OCI-LY1 (cell line): Measurements from ENCODE around the gene MED15.

Source experiments
- H2AFZ ChIP-seq: fragments of 200-600 bp; sonication (generic), shearing (Covaris generic); 2 replicates; pipeline ENCODE4 v1.6.0; 2014; ENCODE audit warnings: antibody characterized with exemption, mild to moderate bottlenecking, low read length
- H3F3A ChIP-seq: fragments of 200-600 bp; sonication (generic), shearing (Covaris generic); 2 replicates; pipeline ENCODE4 v1.6.0; 2014; ENCODE audit warnings: mild to moderate bottlenecking, antibody characterized with exemption, low read length, moderate library complexity; ENCODE audit not compliant: insufficient read depth
- H3K27ac ChIP-seq: fragments of 200-600 bp; sonication (generic); 2 replicates; pipeline ENCODE4 v1.5.1; 2014; ENCODE audit warnings: low read length, mixed run types, mild to moderate bottlenecking, low read depth; ENCODE audit not compliant: poor library complexity, severe bottlenecking
- H3K27me3 ChIP-seq: fragments of 200-600 bp; sonication (generic); 2 replicates; pipeline ENCODE4 v1.6.0; 2014; ENCODE audit warnings: antibody characterized with exemption, mild to moderate bottlenecking, low read length, moderate library complexity; ENCODE audit not compliant: insufficient read depth
- H3K36me3 ChIP-seq: fragments of 200-600 bp; sonication (generic); 2 replicates; pipeline ENCODE4 v1.6.1; 2014; ENCODE audit warnings: mild to moderate bottlenecking, antibody characterized with exemption, low read length, moderate library complexity, mixed read lengths; ENCODE audit not compliant: insufficient read depth
- H3K4me1 ChIP-seq: fragments of 200-600 bp; sonication (generic); 2 replicates; pipeline ENCODE4 v1.5.1; 2014; ENCODE audit warnings: mild to moderate bottlenecking, low read length, moderate library complexity; ENCODE audit not compliant: insufficient read depth, severe bottlenecking
- H3K4me2 ChIP-seq: fragments of 200-600 bp; sonication (generic), shearing (Covaris generic); 2 replicates; pipeline ENCODE4 v1.6.1; 2014; ENCODE audit warnings: low read length
- H3K4me3 ChIP-seq: fragments of 200-600 bp; sonication (generic); 2 replicates; pipeline ENCODE4 v1.5.1; 2014; ENCODE audit warnings: low read length, low read depth, mild to moderate bottlenecking, mixed read lengths; ENCODE audit not compliant: poor library complexity, severe bottlenecking
- H3K79me2 ChIP-seq: fragments of 200-600 bp; shearing (Covaris generic); 2 replicates; pipeline ENCODE4 v1.6.1; 2016; ENCODE audit warnings: mixed run types, low read length, mixed read lengths; ENCODE audit not compliant: insufficient read depth
- H3K9ac ChIP-seq: fragments of 200-600 bp; sonication (generic), shearing (Covaris generic); 2 replicates; pipeline ENCODE4 v1.6.1; 2014; ENCODE audit warnings: mild to moderate bottlenecking, low read length, mixed read lengths
- H3K9me2 ChIP-seq: fragments of 200-600 bp; sonication (generic), shearing (Covaris generic); 2 replicates; pipeline ENCODE4 v1.6.1; 2014; ENCODE audit warnings: low read depth, mild to moderate bottlenecking, low read length, mixed read lengths
- H3K9me3 ChIP-seq: fragments of 200-600 bp; shearing (Covaris generic); 2 replicates; pipeline ENCODE4 v1.6.1; 2014; ENCODE audit warnings: low read length, mixed read lengths
- H4K20me1 ChIP-seq: fragments of 200-600 bp; sonication (generic), shearing (Covaris generic); 2 replicates; pipeline ENCODE4 v1.6.0; 2016; ENCODE audit warnings: mild to moderate bottlenecking, low read length; ENCODE audit not compliant: insufficient read depth
- CTCF ChIP-seq: fragments of 200-600 bp; sonication (generic), shearing (Covaris generic); IDR thresholded peaks from 2 replicates; pipeline ENCODE4 v1.5.1; 2017; ENCODE audit warnings: mild to moderate bottlenecking, antibody characterized with exemption, low read length, moderate library complexity, mixed read lengths
- EZH2 ChIP-seq: fragments of 200-600 bp; sonication (generic), shearing (Covaris generic); IDR thresholded peaks from 2 replicates; pipeline ENCODE4 v1.8.0; 2017; ENCODE audit warnings: borderline replicate concordance, mixed run types, mild to moderate bottlenecking, antibody characterized with exemption, low read length, moderate library complexity, mixed read lengths

MED15 gene

GRCh38 chr22:20626811-20627210 lies 119.4 kb downstream of the MED15 start:
- H3K9me3 ChIP-seq, result no peaks in the 10 kb centered on the region
- H3F3A ChIP-seq, result no peaks in the 10 kb centered on the region
- no peaks in the 10 kb centered on the region; the same call in 1 of the 2 replicates for H3K27me3 ChIP-seq
- TF ChIP-seq EZH2 (no peak), CTCF (no peak)
- H2AFZ ChIP-seq, result no peak overlapping the region
- H3K36me3 ChIP-seq, result no peaks in the 10 kb centered on the region
- no peak overlapping the region for H3K9ac ChIP-seq
- H3K9me2 ChIP-seq, result no peaks in the 10 kb centered on the region
- H3K27ac ChIP-seq, result no peak overlapping the region
- H4K20me1 ChIP-seq, result no peaks in the 10 kb centered on the region
- no peak overlapping the region for H3K4me3 ChIP-seq
- H3K4me1 ChIP-seq, result no peaks in the 10 kb centered on the region
- no peaks in the 10 kb centered on the region for H3K79me2 ChIP-seq
- H3K4me2 ChIP-seq, result no peak overlapping the region

- no peak overlapping the region for H2AFZ ChIP-seq
- H3F3A ChIP-seq, result no peaks in the 10 kb centered on the region
- no peaks in the 10 kb centered on the region for H3K4me1 ChIP-seq
- H4K20me1 ChIP-seq, result no peaks in the 10 kb centered on the region
- TF ChIP-seq CTCF (no peak), EZH2 (no peak)
- H3K4me2 ChIP-seq, result no peak overlapping the region
- H3K9me2 ChIP-seq, result no peaks in the 10 kb centered on the region
- H3K36me3 ChIP-seq, result no peaks in the 10 kb centered on the region
- H3K4me3 ChIP-seq, result no peak overlapping the region
- H3K79me2 ChIP-seq, result no peaks in the 10 kb centered on the region
- no peaks in the 10 kb centered on the region; the same call in 1 of the 2 replicates for H3K27me3 ChIP-seq
- H3K9me3 ChIP-seq, result no peaks in the 10 kb centered on the region
- no peak overlapping the region for H3K27ac ChIP-seq
- no peak overlapping the region for H3K9ac ChIP-seq
These were observed 120.0 kb downstream of the MED15 start for GRCh38 chr22:20627432-20627831.

GRCh38 chr22:20628081-20628939 lies 120.9 kb downstream of the MED15 start:
- H3K4me2 ChIP-seq, result no peak overlapping the region
- no peaks in the 10 kb centered on the region; the same call in 1 of the 2 replicates for H3K27me3 ChIP-seq
- no peak overlapping the region for H3K27ac ChIP-seq
- H4K20me1 ChIP-seq, result no peaks in the 10 kb centered on the region
- no peaks in the 10 kb centered on the region for H3K4me1 ChIP-seq
- no peak for TF ChIP-seq EZH2
- no peaks in the 10 kb centered on the region for H3K9me3 ChIP-seq
- no peak overlapping the region for H3K4me3 ChIP-seq
- H2AFZ ChIP-seq, result no peak overlapping the region
- no peaks in the 10 kb centered on the region for H3F3A ChIP-seq
- no peaks in the 10 kb centered on the region for H3K36me3 ChIP-seq
- H3K9me2 ChIP-seq, result no peaks in the 10 kb centered on the region
- no peaks in the 10 kb centered on the region for H3K79me2 ChIP-seq
- no peak overlapping the region for H3K9ac ChIP-seq
